CD8-positive, alpha-beta memory T cell (primary cell): Measurements from ENCODE around the gene AGXT. TPM values are rescaled to one million over a fixed set of nuclear protein-coding genes. Genes with fewer than 3 reads are reported as not detected.

Source experiments
- CTCF ChIA-PET: fragments of 350-600 bp; sonication (Branson Sonifier 250); formaldehyde crosslinking; loops from one replicate; lab custom pipeline; 2021; ENCODE audit warnings: antibody characterized with exemption; lab: Charles Lee
- POLR2A ChIA-PET: fragments of 350-600 bp; sonication (Branson Sonifier 250); formaldehyde crosslinking; loops from one replicate; lab custom pipeline; 2021; ENCODE audit warnings: antibody characterized with exemption; lab: Charles Lee
- DNase-seq, 5 donors: peaks; one replicate each; pipeline versions ENCODE4 v3.0.0 to v3.0.0-alpha.2; 2020 to 2022; ENCODE audit warnings: mixed read lengths in 1 of 5
- H3K27ac ChIP-seq: one replicate; pipeline ENCODE4 v1.7.0; 2013; ENCODE audit warnings: low read depth, mild to moderate bottlenecking, low read length, moderate library complexity
- H3K27me3 ChIP-seq: 2 replicates; pipeline ENCODE4 v1.7.0; 2013; ENCODE audit warnings: low read length, mild to moderate bottlenecking; ENCODE audit not compliant: insufficient read depth, poor library complexity, severe bottlenecking
- H3K36me3 ChIP-seq: 2 replicates; pipeline ENCODE4 v1.7.0; 2013; ENCODE audit warnings: mild to moderate bottlenecking, low read length, moderate library complexity; ENCODE audit not compliant: insufficient read depth
- H3K4me1 ChIP-seq: 2 replicates; pipeline ENCODE4 v1.7.0; 2013; ENCODE audit warnings: mild to moderate bottlenecking, low read length, moderate library complexity; ENCODE audit not compliant: insufficient read depth
- H3K4me3 ChIP-seq: 2 replicates; pipeline ENCODE4 v1.7.0; 2013; ENCODE audit warnings: mild to moderate bottlenecking, low read length
- H3K9me3 ChIP-seq: 2 replicates; pipeline ENCODE4 v1.7.0; 2013; ENCODE audit warnings: mild to moderate bottlenecking, low read length
- H3K27ac Mint-ChIP-seq, 8 donors: one replicate each; pipeline ENCODE4 v1.8.0; 2020 to 2021; ENCODE audit warnings: mixed read lengths in 8 of 8, mild to moderate bottlenecking in 6 of 8, inconsistent platforms in 3 of 8, moderate library complexity in 3 of 8
- H3K27me3 Mint-ChIP-seq, 2 donors: one replicate each; pipeline ENCODE4 v1.8.0; 2020 to 2021; ENCODE audit warnings: mixed read lengths in 2 of 2, mild to moderate bottlenecking in 1 of 2, moderate library complexity in 1 of 2
- H3K36me3 Mint-ChIP-seq, 3 donors: one replicate each; pipeline ENCODE4 v1.8.0; 2020 to 2021; ENCODE audit warnings: mixed read lengths in 3 of 3, inconsistent platforms in 1 of 3, mild to moderate bottlenecking in 1 of 3
- H3K4me1 Mint-ChIP-seq, 3 donors: one replicate each; pipeline ENCODE4 v1.8.0; 2020 to 2021; ENCODE audit warnings: mixed read lengths in 3 of 3, inconsistent platforms in 1 of 3, mild to moderate bottlenecking in 1 of 3
- H3K4me3 Mint-ChIP-seq, 7 donors: one replicate each; pipeline ENCODE4 v1.8.0; 2020 to 2021; ENCODE audit warnings: mixed read lengths in 7 of 7, mild to moderate bottlenecking in 6 of 7, moderate library complexity in 4 of 7, inconsistent platforms in 2 of 7
- H3K9me3 Mint-ChIP-seq, 5 donors: one replicate each; pipeline ENCODE4 v1.8.0; 2020 to 2022; ENCODE audit warnings: mixed read lengths in 5 of 5, mild to moderate bottlenecking in 3 of 5, moderate library complexity in 2 of 5, inconsistent platforms in 1 of 5
- polyA plus RNA-seq: library from polyadenylated mRNA; unstranded; fragments of 300-500 nt; fragmentation: Illumina TruSeq; gene quantifications from one replicate; pipeline ENCODE4 v1.2.3, GENCODE V29; 2021
- total RNA-seq, 2 experiments: library from RNA; stranded (reverse); gene quantifications; one replicate each; pipeline ENCODE4 v1.2.3, GENCODE V29; 2021

Gene AGXT
- total and polyA plus RNA-seq, 3 experiments from 2014 or later, result not detected

DNA sequence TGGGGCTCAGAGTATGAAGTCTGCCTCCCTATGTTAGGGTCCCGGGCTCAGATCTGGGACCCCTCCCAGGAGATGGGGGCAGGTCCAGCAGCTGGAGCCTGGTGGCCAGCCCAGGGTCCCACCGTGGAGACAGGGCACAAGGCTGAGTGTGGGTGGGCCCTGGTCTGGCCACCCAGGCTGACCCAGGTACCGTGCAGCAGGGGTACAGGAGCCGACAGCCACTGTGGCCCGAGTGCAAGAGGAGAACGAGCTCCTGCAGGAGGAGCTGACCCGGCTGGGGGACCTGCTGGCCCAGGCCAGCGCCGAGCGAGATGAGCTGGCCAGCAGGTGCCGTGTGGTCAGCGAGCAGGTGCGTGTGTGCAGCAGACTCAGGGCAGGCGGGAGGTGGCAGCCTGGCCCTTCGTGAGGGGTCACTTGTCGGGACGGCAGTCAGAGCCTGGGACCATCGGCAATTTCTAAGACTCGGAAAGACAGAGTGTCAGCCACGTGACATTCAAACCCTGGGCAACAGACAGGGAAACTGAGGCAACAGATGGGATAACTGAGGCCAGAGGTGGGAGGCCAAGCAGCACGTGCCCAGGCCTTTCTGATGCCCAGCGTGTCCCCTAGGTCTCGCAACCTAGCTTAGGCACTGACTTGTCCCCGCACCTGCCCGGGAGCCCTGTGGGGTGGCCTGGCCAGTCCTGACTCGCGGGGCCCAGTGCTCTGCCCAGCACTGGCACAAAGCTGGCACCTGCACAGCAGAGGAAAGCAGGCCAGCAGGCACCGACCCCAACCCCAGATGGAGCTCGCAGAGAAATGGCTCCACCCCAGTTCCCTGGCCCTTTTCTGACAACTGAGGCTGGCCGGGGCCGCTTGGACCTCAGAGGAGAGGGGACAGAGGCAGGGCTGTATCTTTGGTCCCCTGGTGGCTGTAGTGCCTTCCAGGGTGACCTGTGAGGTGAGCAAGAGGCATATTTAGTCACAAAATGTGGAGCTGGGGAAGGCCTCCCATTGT lies 51.5 kb downstream of the AGXT start:
- CTCF ChIA-PET, result no interaction called here
- H3K27me3 ChIP-seq, result no peaks in the 10 kb centered on the region
- no peaks in the 10 kb centered on the region for H3K9me3 ChIP-seq
- H3K36me3 ChIP-seq, result no peaks in the 10 kb centered on the region
- no peak overlapping the region for H3K27ac ChIP-seq
- peak in 2 of 5 donors; percentile 0 to 43 for DNase-seq
- Mint-ChIP-seq H3K9me3 (no peaks in the 10 kb centered on the region), H3K36me3 (no peaks in the 10 kb centered on the region), H3K27ac (peak overlapping the region in 1 of 8 donors; percentile 79), H3K27me3 (peaks cover 5 to 9% of the 10 kb centered on the region in 2 donors), H3K4me1 (no peaks in the 10 kb centered on the region), H3K4me3 (no peak overlapping the region)
- H3K4me3 ChIP-seq, result no peak overlapping the region
- no peaks in the 10 kb centered on the region for H3K4me1 ChIP-seq
- POLR2A ChIA-PET, result no interaction called here

DNA sequence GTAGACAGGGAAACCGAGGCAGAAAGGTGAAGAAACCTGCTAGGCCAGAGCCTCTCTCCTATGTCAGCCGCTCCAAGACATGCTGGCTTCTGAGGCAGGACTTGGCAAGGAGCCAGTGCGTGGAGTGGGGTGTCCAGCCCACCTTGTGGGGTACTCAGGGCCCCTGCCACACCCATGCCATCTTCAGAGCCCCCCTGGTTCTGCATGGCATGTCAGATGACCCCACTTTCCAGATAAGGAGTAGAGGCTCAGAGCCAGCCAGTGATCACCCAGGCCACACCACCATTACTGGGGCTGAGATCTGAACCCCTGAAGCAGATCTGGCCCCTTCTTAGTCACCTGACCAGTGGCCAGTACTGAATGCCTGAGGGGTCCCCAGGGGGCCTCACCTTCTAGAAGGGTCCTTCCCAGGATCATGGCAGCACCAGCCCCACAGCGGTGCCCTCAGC lies 52.2 kb downstream of the AGXT start:
- POLR2A ChIA-PET, result no interaction called here
- no peaks in the 10 kb centered on the region for H3K9me3 Mint-ChIP-seq

DNA sequence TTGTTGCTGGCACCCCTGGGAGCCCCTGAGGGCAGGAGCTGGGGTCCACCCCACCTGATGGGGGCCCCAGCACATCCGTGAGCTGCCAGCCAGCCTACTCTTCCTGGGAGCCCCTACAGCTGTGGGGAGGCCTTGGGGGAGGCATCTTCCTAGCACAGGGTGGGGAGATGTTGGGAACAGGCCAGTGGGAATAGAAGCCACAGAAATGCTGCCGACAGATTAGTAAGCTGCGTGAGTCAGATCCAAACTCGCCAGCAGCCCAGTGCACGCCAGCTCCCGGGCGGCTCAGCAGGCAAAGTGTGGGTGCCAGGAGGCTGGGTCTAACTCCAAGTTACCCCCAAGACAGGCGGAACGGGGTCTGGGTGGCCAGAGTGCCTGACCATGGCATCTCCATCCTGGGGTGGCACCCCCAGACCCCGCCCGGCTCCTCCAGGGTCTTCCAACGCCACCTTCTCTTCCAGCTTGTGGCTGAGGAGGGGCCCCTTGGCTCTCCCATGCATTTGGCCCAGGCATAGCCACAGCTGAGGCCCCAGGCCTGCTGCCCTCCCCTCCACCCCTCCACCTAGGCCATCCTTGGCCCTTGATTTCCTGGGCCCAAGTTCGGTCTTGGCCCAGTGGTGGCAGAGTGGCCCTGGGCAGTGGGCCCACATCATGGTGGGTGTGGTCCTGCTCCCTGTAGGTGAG lies 52.8 kb downstream of the AGXT start:
- Mint-ChIP-seq H3K27me3 (peaks cover 0 to 5% of the 10 kb centered on the region in 2 donors), H3K4me1 (no peaks in the 10 kb centered on the region), H3K4me3 (no peak overlapping the region), H3K9me3 (no peaks in the 10 kb centered on the region), H3K36me3 (no peaks in the 10 kb centered on the region), H3K27ac (peak overlapping the region in 1 of 8 donors; percentile 17)
- ChIA-PET CTCF (no interaction called here), POLR2A (no interaction called here)
- H3K4me3 ChIP-seq, result no peak overlapping the region
- H3K36me3 ChIP-seq, result no peaks in the 10 kb centered on the region
- H3K27me3 ChIP-seq, result no peaks in the 10 kb centered on the region
- DNase-seq, result peak in 1 of 5 donors; percentile 15
- no peak overlapping the region for H3K27ac ChIP-seq
- H3K9me3 ChIP-seq, result no peaks in the 10 kb centered on the region
- no peaks in the 10 kb centered on the region for H3K4me1 ChIP-seq

More for the DNA sequence above, 52.2 kb downstream of the AGXT start:
- Histone ChIP-seq H3K27me3 (no peaks in the 10 kb centered on the region), H3K36me3 (no peaks in the 10 kb centered on the region), H3K4me3 (no peak overlapping the region), H3K9me3 (no peaks in the 10 kb centered on the region), H3K4me1 (no peaks in the 10 kb centered on the region), H3K27ac (no peak overlapping the region)
- Mint-ChIP-seq H3K4me3 (no peak overlapping the region), H3K36me3 (no peaks in the 10 kb centered on the region), H3K27me3 (peaks cover 0 to 5% of the 10 kb centered on the region in 2 donors), H3K27ac (no peak overlapping the region), H3K4me1 (no peaks in the 10 kb centered on the region)
- peak in 2 of 5 donors; percentile 0 to 38 for DNase-seq
- CTCF ChIA-PET, result no interaction called here

DNA sequence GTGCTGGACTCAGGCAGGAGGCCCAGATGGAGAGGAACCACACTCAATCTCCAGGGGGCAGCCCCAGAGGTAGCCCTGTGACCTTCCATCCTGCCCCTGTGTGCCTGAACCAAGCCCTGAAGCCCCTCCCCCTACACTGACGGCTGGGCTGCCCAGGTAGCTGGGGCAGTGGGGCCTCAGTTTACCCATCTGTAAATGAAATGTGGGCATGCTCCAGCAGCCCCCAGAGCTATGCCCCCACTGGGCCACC lies 53.3 kb downstream of the AGXT start:
- DNase-seq, result peak in 1 of 5 donors; percentile 25
- Histone ChIP-seq H3K4me3 (no peak overlapping the region), H3K4me1 (no peaks in the 10 kb centered on the region), H3K27me3 (no peaks in the 10 kb centered on the region), H3K27ac (no peak overlapping the region), H3K36me3 (no peaks in the 10 kb centered on the region), H3K9me3 (no peaks in the 10 kb centered on the region)
- peaks cover 0 to 1% (median 0%) of the 10 kb centered on the region in 3 donors for H3K4me1 Mint-ChIP-seq
- H3K36me3 Mint-ChIP-seq, result no peaks in the 10 kb centered on the region
- H3K27ac Mint-ChIP-seq, result no peak overlapping the region
- peaks cover 0 to 4% of the 10 kb centered on the region in 2 donors for H3K27me3 Mint-ChIP-seq
- H3K4me3 Mint-ChIP-seq, result no peak overlapping the region
- no peaks in the 10 kb centered on the region for H3K9me3 Mint-ChIP-seq
- CTCF ChIA-PET, result no interaction called here
- POLR2A ChIA-PET, result no interaction called here

DNA sequence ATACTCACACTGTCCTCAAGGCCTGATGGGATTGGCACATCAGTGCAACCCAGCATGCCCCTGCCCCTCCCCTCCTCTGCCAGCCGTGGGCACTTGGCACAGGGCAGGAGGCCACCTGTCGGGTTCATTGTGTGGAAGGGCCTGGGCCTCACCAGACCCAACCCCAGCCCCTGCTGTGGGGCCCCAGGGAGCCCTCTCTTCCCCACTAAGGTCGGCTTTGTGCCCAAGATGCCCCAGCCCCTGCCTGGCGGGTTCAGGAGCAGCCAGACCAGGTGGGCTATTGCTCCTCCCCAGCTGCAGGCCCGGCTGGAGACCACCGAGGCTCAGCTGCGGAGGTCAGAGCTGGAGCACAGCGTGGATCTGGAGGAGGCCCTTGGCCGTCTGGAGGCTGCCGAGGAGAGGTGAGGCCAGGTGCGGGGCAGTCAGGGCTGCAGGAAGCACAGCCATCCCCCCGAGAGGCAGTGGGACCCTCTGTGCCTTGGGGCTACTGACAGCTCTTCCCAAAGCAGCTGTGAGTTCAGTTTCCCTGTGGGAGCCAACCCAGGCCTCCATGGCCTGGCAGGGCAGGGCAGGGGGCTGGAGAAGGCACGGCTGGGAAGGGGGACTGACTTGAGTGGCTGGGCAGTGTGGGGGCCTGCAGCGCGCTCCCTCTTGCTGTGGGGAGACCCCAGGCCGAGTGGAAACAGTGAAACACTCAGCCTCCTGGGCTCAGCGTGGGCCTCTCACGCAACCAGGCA lies 53.8 kb downstream of the AGXT start:
- H3K4me1 ChIP-seq, result no peaks in the 10 kb centered on the region
- H3K9me3 ChIP-seq, result no peaks in the 10 kb centered on the region
- CTCF ChIA-PET, result no interaction called here
- H3K4me1 Mint-ChIP-seq, result peaks cover 0 to 6% (median 0%) of the 10 kb centered on the region in 3 donors
- H3K36me3 Mint-ChIP-seq, result no peaks in the 10 kb centered on the region
- H3K4me3 ChIP-seq, result no peak overlapping the region
- H3K27me3 Mint-ChIP-seq, result no peaks in the 10 kb centered on the region
- H3K27me3 ChIP-seq, result no peaks in the 10 kb centered on the region
- no peaks in the 10 kb centered on the region for H3K36me3 ChIP-seq
- DNase-seq, result peak in 2 of 5 donors; percentile 0 to 44
- H3K27ac ChIP-seq, result no peak overlapping the region
- no peak overlapping the region for H3K27ac Mint-ChIP-seq
- POLR2A ChIA-PET, result no interaction called here
- no peaks in the 10 kb centered on the region for H3K9me3 Mint-ChIP-seq
- H3K4me3 Mint-ChIP-seq, result no peak overlapping the region

DNA sequence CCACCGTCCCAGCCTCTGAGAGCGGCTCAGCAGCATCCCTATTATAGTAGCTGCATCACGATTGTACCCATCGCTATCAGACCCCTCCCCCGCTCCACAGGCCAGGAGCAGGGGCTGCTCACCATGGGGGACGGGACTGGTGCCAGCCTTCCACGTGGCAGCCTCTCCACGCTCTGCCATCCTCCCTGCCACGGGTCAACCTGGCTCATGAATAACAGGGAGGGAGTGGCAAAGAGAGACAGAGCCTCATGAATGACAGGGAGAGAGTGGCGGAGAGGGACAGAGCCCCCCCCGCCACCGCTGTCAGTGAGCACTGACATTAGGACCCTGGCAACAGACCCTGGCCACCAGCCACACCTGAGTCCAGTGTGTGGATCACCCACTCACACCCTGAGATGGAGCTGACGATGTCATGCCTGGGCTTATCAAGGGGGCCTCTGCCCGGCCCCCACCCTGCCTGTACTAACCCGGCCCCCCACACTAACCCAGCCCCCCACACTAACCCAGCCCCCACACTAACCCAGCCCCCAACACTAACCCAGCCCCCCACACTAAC lies 54.4 kb downstream of the AGXT start:
- H3K4me1 Mint-ChIP-seq, result peaks cover 0 to 6% (median 0%) of the 10 kb centered on the region in 3 donors
- ChIA-PET CTCF (no interaction called here), POLR2A (no interaction called here)
- Histone ChIP-seq H3K4me1 (no peaks in the 10 kb centered on the region), H3K27ac (no peak overlapping the region), H3K9me3 (no peaks in the 10 kb centered on the region), H3K27me3 (no peaks in the 10 kb centered on the region), H3K36me3 (no peaks in the 10 kb centered on the region), H3K4me3 (no peak overlapping the region)
- H3K27ac Mint-ChIP-seq, result no peak overlapping the region
- H3K36me3 Mint-ChIP-seq, result no peaks in the 10 kb centered on the region
- peak in 2 of 5 donors; percentile 0 to 24 for DNase-seq
- H3K27me3 Mint-ChIP-seq, result peaks cover 0 to 2% of the 10 kb centered on the region in 2 donors
- no peaks in the 10 kb centered on the region for H3K9me3 Mint-ChIP-seq
- H3K4me3 Mint-ChIP-seq, result no peak overlapping the region

DNA sequence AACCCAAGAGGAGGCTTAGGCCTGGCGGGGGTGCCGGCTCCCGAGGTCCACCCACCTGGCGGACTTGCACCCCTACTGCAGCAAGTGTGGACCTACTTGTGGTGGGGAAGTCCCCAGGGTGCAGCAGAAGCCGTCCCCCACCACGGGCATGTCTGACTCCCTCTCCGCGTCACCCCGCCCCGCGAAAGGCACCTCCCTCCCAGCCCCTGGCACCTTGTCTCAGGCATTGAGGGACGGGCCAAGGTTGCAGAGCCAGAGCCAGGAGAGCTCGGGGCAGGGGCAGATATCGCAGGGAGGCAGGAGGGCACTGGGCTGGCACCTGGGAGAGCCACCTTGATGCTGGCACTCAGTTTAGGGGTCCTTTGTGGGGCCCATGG lies 56.6 kb downstream of the AGXT start:
- H3K9me3 ChIP-seq, result no peaks in the 10 kb centered on the region
- DNase-seq, result peak in 1 of 5 donors; percentile 44
- Mint-ChIP-seq H3K4me3 (no peak overlapping the region), H3K27ac (no peak overlapping the region), H3K36me3 (no peaks in the 10 kb centered on the region), H3K4me1 (peaks cover 0 to 6% (median 0%) of the 10 kb centered on the region in 3 donors), H3K9me3 (no peaks in the 10 kb centered on the region), H3K27me3 (peaks cover 1 to 11% of the 10 kb centered on the region in 2 donors)
- H3K27ac ChIP-seq, result no peak overlapping the region
- H3K4me3 ChIP-seq, result no peak overlapping the region
- no peaks in the 10 kb centered on the region for H3K4me1 ChIP-seq
- CTCF ChIA-PET, result interaction anchor here (1.8 kb wide), 1 partner anchor 10 kb away, joined by 5 read pairs; no protein-coding TSS in a partner anchor
- no peaks in the 10 kb centered on the region for H3K36me3 ChIP-seq
- no peaks in the 10 kb centered on the region for H3K27me3 ChIP-seq
- POLR2A ChIA-PET, result no interaction called here
